Stimulated activated CD4-positive, alpha-beta T cell treated with anti-CD3 and anti-CD28 coated beads, TNF-alpha, amount 100 ng/mL, for 48 hours (primary cell): ENCODE results near the gene STMND1.
"Not testable (repeated sequence)": the region's sequence is repeated elsewhere in the genome, so short reads cannot be mapped to it uniquely, and the experiment has no call there.

Experiments
- DNase-seq, 3 donors: peaks; one replicate each; pipeline ENCODE4 v3.0.0-alpha.2; 2020; ENCODE audit warnings: low read depth in 3 of 3

STMND1 gene

GRCh38 chr6:17101422-17102257, at the start of gene STMND1:
STMND1 (plus strand) TSS chr6:17102050; CDS start chr6:17102258, 208 bp downstream.
- DNase-seq, result no peak

- no peak for DNase-seq
Observed at GRCh38 chr6:17054647-17055046, 47.2 kb upstream of the STMND1 start.

- DNase-seq, result no peak
Observed at GRCh38 chr6:17057322-17057721, 44.5 kb upstream of the STMND1 start.

- no peak for DNase-seq
Observed at GRCh38 chr6:17058550-17058949, 43.3 kb upstream of the STMND1 start.

GRCh38 chr6:17059022-17059421, 42.8 kb upstream of the STMND1 start:
- DNase-seq, result no peak

- DNase-seq, result no peak
Observed at GRCh38 chr6:17059850-17060249, 42.0 kb upstream of the STMND1 start.

GRCh38 chr6:17061097-17061496, 40.8 kb upstream of the STMND1 start:
- no peak for DNase-seq

- DNase-seq, result no peak
Observed at GRCh38 chr6:17062871-17063440, 38.9 kb upstream of the STMND1 start.

- DNase-seq, result no peak
Observed at GRCh38 chr6:17064975-17065374, 36.9 kb upstream of the STMND1 start.

- no peak for DNase-seq
Observed at GRCh38 chr6:17066610-17067009, 35.2 kb upstream of the STMND1 start.

GRCh38 chr6:17068972-17069371, 32.9 kb upstream of the STMND1 start:
- DNase-seq, result not testable (repeated sequence)

- DNase-seq, result not testable (repeated sequence)
Observed at GRCh38 chr6:17070400-17070799, 31.4 kb upstream of the STMND1 start.

- not testable (repeated sequence) for DNase-seq
Observed at GRCh38 chr6:17073596-17073995, 28.3 kb upstream of the STMND1 start.

GRCh38 chr6:17081273-17081672, 20.6 kb upstream of the STMND1 start:
- DNase-seq, result no peak

GRCh38 chr6:17081860-17082508, 19.9 kb upstream of the STMND1 start:
- no peak for DNase-seq

GRCh38 chr6:17083397-17083796, 18.5 kb upstream of the STMND1 start:
- no peak for DNase-seq

GRCh38 chr6:17086469-17086868, 15.4 kb upstream of the STMND1 start:
- DNase-seq, result peak in 1 of 3 donors; percentile 8

- no peak for DNase-seq
Observed at GRCh38 chr6:17088091-17088611, 13.7 kb upstream of the STMND1 start.

- no peak for DNase-seq
Observed at GRCh38 chr6:17091122-17091521, 10.7 kb upstream of the STMND1 start.

- no peak for DNase-seq
Observed at GRCh38 chr6:17093686-17094085, 8.2 kb upstream of the STMND1 start.

GRCh38 chr6:17096096-17096495, 5.8 kb upstream of the STMND1 start:
- no peak for DNase-seq

GRCh38 chr6:17096652-17097051, 5.2 kb upstream of the STMND1 start:
- no peak for DNase-seq

- DNase-seq, result no peak
Observed at GRCh38 chr6:17097982-17098381, 3.9 kb upstream of the STMND1 start.
